ENCODE data around the gene TAS2R60. TPM values are rescaled to one million over a fixed set of nuclear protein-coding genes. Genes with fewer than 3 reads are reported as not detected.

The TAS2R60 gene
- total RNA-seq, 1 donor from 2014 or later: not detected

DNA sequence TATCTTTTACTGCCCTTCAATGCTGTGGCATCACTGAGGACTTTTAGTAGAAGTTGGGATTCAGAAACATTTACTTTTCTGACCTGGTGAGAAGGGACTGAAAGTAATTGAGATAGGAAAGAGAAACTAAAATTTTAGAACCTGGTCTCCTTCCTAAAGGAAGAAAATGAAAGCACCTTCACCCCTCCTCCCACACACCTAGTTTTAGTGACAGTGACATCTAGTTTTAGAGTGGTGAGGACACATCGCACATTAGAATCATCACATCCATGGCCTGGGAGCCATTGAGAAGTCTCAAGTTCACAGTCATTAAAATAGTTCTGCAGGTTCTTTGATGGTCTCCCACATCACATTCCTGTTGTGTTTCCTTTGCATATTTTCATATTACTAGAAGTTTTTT, 50.5 kb downstream of the TAS2R60 start:
- DNase-seq (ENCODE audit: extremely low spot score, unreplicated experiment): no peak
- Mint-ChIP-seq H3K27me3 (no peaks in the 10 kb centered on the region), H3K4me1 (ENCODE audit: unreplicated experiment) (no peaks in the 10 kb centered on the region), H3K4me3 (no peak overlapping the region), H3K9me3 (no peaks in the 10 kb centered on the region), H3K27ac (no peak overlapping the region), H3K36me3 (no peaks in the 10 kb centered on the region)
- TF ChIP-seq, protein P1, sequence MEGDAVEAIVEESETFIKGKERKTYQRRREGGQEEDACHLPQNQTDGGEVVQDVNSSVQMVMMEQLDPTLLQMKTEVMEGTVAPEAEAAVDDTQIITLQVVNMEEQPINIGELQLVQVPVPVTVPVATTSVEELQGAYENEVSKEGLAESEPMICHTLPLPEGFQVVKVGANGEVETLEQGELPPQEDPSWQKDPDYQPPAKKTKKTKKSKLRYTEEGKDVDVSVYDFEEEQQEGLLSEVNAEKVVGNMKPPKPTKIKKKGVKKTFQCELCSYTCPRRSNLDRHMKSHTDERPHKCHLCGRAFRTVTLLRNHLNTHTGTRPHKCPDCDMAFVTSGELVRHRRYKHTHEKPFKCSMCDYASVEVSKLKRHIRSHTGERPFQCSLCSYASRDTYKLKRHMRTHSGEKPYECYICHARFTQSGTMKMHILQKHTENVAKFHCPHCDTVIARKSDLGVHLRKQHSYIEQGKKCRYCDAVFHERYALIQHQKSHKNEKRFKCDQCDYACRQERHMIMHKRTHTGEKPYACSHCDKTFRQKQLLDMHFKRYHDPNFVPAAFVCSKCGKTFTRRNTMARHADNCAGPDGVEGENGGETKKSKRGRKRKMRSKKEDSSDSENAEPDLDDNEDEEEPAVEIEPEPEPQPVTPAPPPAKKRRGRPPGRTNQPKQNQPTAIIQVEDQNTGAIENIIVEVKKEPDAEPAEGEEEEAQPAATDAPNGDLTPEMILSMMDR (conservative IDR thresholded peaks at IDR 0.05): no peak

Other genes starting within 250 kb of the TAS2R60 start
- not detected in 2 replicates for gene TAS2R40, start 221.4 kb upstream of the TAS2R60 start, total RNA-seq (ENCODE audit: low replicate concordance)
- gene GSTK1, start 180.0 kb upstream of the TAS2R60 start, total RNA-seq (ENCODE audit: low replicate concordance): 110 and 155 TPM in 2 replicates
- gene TMEM139, start 158.5 kb upstream of the TAS2R60 start, total RNA-seq (ENCODE audit: low replicate concordance): 2.6 and 4.8 TPM in 2 replicates
- 53.9 and 55.2 TPM in 2 replicates for gene CASP2, start 155.1 kb upstream of the TAS2R60 start, total RNA-seq (ENCODE audit: low replicate concordance)
- 0.12 and 0.22 TPM in 2 replicates for gene CLCN1, start 127.3 kb upstream of the TAS2R60 start, total RNA-seq (ENCODE audit: low replicate concordance)
- 2.1 and 6.5 TPM in 2 replicates for gene FAM131B, start 80.7 kb upstream of the TAS2R60 start, total RNA-seq (ENCODE audit: low replicate concordance)
- gene ZYX, start 62.1 kb upstream of the TAS2R60 start, total RNA-seq (ENCODE audit: low replicate concordance): 73.2 and 107 TPM in 2 replicates
- 18.0 and 40.1 TPM in 2 replicates for gene EPHA1, start 34.6 kb upstream of the TAS2R60 start, total RNA-seq (ENCODE audit: low replicate concordance)
- gene TAS2R41, start 34.4 kb downstream of the TAS2R60 start, total RNA-seq (ENCODE audit: low replicate concordance): not detected in 2 replicates
- gene CTAGE15, start 128.3 kb downstream of the TAS2R60 start, total RNA-seq (ENCODE audit: low replicate concordance): 0.17 and 1.6 TPM in 2 replicates
- 3.5 and 9.3 TPM in 2 replicates for gene TCAF2, start 177.5 kb downstream of the TAS2R60 start, total RNA-seq (ENCODE audit: low replicate concordance)

Measured in type B pancreatic cell (in vitro differentiated cells).